HUES48 (cell line): ENCODE results near the gene DAB1.

Experiments
- H3K27ac ChIP-seq: one replicate; pipeline ENCODE4 v1.7.0; 2013; ENCODE audit warnings: low read depth, low read length, inconsistent platforms
- H3K27me3 ChIP-seq: 2 replicates; pipeline ENCODE4 v1.6.1; 2013; ENCODE audit warnings: mild to moderate bottlenecking, low read length; ENCODE audit not compliant: control insufficient read depth, insufficient read depth
- H3K36me3 ChIP-seq: 2 replicates; pipeline ENCODE4 v1.6.1; 2013; ENCODE audit warnings: low read length; ENCODE audit not compliant: control insufficient read depth, insufficient read depth
- H3K4me1 ChIP-seq: 2 replicates; pipeline ENCODE4 v1.6.1; 2013; ENCODE audit warnings: mild to moderate bottlenecking, low read length; ENCODE audit not compliant: control insufficient read depth, insufficient read depth
- H3K4me3 ChIP-seq: 2 replicates; pipeline ENCODE4 v1.5.1; 2013; ENCODE audit warnings: mild to moderate bottlenecking, low read depth, low read length
- H3K9ac ChIP-seq: 2 replicates; pipeline ENCODE4 v1.6.1; 2013; ENCODE audit warnings: mild to moderate bottlenecking, low read depth, low read length, moderate library complexity
- H3K9me3 ChIP-seq: 2 replicates; pipeline ENCODE4 v1.6.1; 2013; ENCODE audit warnings: low read length; ENCODE audit not compliant: control insufficient read depth, insufficient read depth

The DAB1 gene

DNA sequence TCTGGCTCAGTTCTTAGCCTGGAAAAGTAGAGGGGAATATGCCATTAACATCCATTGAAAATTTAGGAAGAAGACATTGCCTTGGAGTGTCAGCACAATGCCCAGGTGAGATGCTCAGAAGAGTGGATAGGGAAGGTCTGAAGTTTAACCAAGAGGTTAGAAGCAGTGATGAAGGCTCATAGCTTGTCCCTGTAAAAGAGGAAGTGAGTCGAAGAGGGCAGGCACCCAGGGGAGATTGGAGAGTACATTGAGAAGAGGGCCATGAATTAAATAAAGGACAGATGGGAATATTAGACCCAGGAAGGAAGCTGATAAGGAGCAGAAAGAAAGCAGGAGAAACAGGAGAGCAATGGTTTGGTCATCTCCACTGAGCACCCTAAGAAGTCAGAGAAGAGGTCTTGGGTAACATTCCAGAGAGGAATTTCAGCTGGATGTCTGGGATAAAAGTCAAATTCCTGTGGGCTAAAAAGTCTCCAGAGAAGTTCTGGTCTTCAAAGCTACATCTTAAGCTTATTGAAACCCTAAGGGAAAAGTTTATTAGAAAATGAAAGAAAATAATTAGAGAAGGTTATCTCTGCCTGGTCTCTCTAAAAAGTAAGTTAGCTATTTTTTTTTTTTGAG lies 475.3 kb downstream of the DAB1 start:
- H3K36me3 ChIP-seq = no peaks in the 10 kb centered on the region
- no peak overlapping the region for H3K9ac ChIP-seq
- no peak overlapping the region for H3K27ac ChIP-seq
- no peaks in the 10 kb centered on the region for H3K4me1 ChIP-seq
- H3K27me3 ChIP-seq = no peaks in the 10 kb centered on the region
- H3K4me3 ChIP-seq = no peak overlapping the region
- H3K9me3 ChIP-seq = no peaks in the 10 kb centered on the region
